ENCODE results near the gene SLC9A3. TPM values are rescaled to one million over a fixed set of nuclear protein-coding genes. Genes with fewer than 3 reads are reported as not detected.

Gene SLC9A3
- total RNA-seq, 4 donors from 2014 or later = 2.4 to 3.8 (median 3.5) TPM

DNA sequence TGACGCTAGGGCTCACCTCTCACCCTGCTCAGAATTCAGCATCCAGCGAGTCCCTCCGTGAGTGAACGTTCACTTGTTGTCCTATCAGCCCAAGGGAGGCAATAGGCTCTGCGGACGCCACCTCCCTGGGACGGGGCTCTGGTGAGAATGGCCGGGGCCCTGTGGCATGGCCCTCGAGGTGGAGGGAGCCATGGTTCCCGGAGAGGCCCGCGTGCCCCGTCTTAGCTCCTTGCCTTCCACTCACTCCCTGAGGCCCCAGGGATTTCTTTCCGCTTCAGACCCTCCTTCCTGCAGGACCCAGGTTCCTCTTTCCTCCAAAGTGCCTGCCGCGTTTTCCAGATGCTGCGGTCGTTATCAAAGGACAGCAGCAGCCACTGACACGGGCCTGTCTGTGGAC lies 59.8 kb downstream of the SLC9A3 start:
- Histone ChIP-seq H3K4me1 (peaks cover 0 to 5% (median 0%) of the 10 kb centered on the region in 3 donors), H3K9me3 (no peaks in the 10 kb centered on the region), H3K4me3 (no peak overlapping the region), H3K27ac (no peak overlapping the region), H3K27me3 (no peaks in the 10 kb centered on the region), H3K36me3 (peaks cover 6 to 89% (median 46%) of the 10 kb centered on the region in 3 donors)
- intact Hi-C loops (cut with DNase I) = no loop called here
- no peak for DNase-seq
- 91 to 95% methylated on average over 15 to 18 of the region's 19 CpGs for WGBS, 2 donors
- TF ChIP-seq CTCF (IDR thresholded peaks at IDR 0.05) (no peak), POLR2A (IDR thresholded peaks at IDR 0.05) (no peak)

- Histone ChIP-seq H3K27me3 (no peaks in the 10 kb centered on the region), H3K4me3 (no peak overlapping the region), H3K36me3 (peaks cover 6 to 89% (median 46%) of the 10 kb centered on the region in 3 donors), H3K27ac (no peak overlapping the region), H3K4me1 (peaks cover 0 to 9% (median 0%) of the 10 kb centered on the region in 3 donors), H3K9me3 (no peaks in the 10 kb centered on the region)
- TF ChIP-seq CTCF (IDR thresholded peaks at IDR 0.05) (no peak), POLR2A (IDR thresholded peaks at IDR 0.05) (no peak)
- 74 to 78% methylated on average over 18 of the region's 18 CpGs for WGBS, 2 donors
- no peak for DNase-seq
- intact Hi-C loops (cut with DNase I) = no loop called here
These were observed 60.3 kb downstream of the SLC9A3 start for GRCh38 chr5:463952-464351.

GRCh38 chr5:463301-463700 lies 60.9 kb downstream of the SLC9A3 start:
- Histone ChIP-seq H3K27me3 (no peaks in the 10 kb centered on the region), H3K27ac (no peak overlapping the region), H3K4me1 (peaks cover 5 to 16% (median 5%) of the 10 kb centered on the region in 3 donors), H3K4me3 (no peak overlapping the region), H3K36me3 (peaks cover 6 to 89% (median 46%) of the 10 kb centered on the region in 3 donors), H3K9me3 (no peaks in the 10 kb centered on the region)
- 62 to 67% methylated on average over 7 of the region's 7 CpGs for WGBS, 2 donors
- TF ChIP-seq POLR2A (IDR thresholded peaks at IDR 0.05) = no peak
- no peak for TF ChIP-seq CTCF (IDR thresholded peaks at IDR 0.05)
- intact Hi-C loops (cut with DNase I) = no loop called here
- DNase-seq = no peak

DNA sequence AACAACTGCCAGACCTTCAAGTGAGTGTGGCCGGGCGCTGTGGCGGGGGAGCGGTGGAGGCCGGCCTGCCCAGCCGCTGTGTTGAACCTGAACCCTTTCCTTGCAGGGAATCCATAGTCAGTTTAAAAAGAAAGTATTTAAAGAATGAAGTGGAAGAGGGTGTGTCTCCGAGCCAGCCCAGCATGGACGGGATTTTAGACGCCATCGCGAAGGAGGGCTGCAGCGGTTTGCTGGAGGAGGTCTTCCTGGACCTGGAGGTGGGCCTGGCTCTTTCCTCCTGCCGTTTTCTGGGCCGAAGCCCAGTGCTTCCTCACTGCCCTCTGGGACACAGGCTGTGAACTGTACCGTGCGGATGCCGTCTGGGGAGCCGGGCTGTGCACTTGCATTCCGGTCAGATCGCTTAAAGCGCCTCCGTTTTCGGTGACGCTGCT lies 62.2 kb downstream of the SLC9A3 start:
- Histone ChIP-seq H3K4me3 (no peak overlapping the region), H3K27me3 (no peaks in the 10 kb centered on the region), H3K9me3 (no peaks in the 10 kb centered on the region), H3K27ac (no peak overlapping the region), H3K36me3 (peaks cover 6 to 99% (median 51%) of the 10 kb centered on the region in 3 donors), H3K4me1 (peaks cover 6 to 28% (median 7%) of the 10 kb centered on the region in 3 donors)
- 94 to 98% methylated on average over 24 of the region's 24 CpGs for WGBS, 2 donors
- TF ChIP-seq CTCF (IDR thresholded peaks at IDR 0.05) = no peak
- no peak for TF ChIP-seq POLR2A (IDR thresholded peaks at IDR 0.05)
- no peak for DNase-seq
- intact Hi-C loops (cut with DNase I) = no loop called here

DNA sequence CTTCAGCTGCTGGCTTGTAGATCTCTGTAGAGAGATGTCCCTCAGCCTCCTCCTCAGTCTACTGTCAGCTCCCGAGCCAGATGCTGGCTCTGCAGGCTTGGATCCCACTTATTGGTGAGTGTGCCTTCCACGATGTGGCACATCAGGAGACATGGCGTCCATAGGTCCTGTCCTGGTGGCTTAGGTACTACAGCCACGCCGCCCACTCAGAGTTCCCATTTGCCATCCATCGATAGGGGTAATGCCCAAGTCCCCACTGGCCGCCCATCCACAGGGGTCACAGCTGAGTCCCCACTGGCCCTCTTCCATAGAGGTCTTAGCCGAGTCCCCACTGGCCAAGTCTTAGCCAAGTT lies 64.0 kb downstream of the SLC9A3 start:
- H3K4me1 ChIP-seq = peaks cover 6 to 46% (median 7%) of the 10 kb centered on the region in 3 donors
- H3K27me3 ChIP-seq = no peaks in the 10 kb centered on the region
- DNase-seq = no peak
- H3K36me3 ChIP-seq = peaks cover 6 to 98% (median 41%) of the 10 kb centered on the region in 3 donors
- intact Hi-C loops (cut with DNase I) = no loop called here
- H3K9me3 ChIP-seq = no peaks in the 10 kb centered on the region
- no peak overlapping the region for H3K4me3 ChIP-seq
- TF ChIP-seq CTCF (IDR thresholded peaks at IDR 0.05) = no peak
- WGBS, 2 donors = 79 to 97% methylated on average over 7 to 8 of the region's 8 CpGs
- H3K27ac ChIP-seq = no peak overlapping the region

All from esophagus squamous epithelium (tissue), 5 donors.